ENCODE data around the gene CNNM2. TPM values are rescaled to one million over a fixed set of nuclear protein-coding genes. Genes with fewer than 3 reads are reported as not detected.
"Not testable (repeated sequence)": the region's sequence is repeated elsewhere in the genome, so short reads cannot be mapped to it uniquely, and the experiment has no call there.

The CNNM2 gene
- total RNA-seq, 6 donors from 2014 or later: 6.4 to 33.5 (median 11.7) TPM

- no peak for ATAC-seq (ENCODE audit: low FRiP score in 2 of 2)
- 57 to 62% methylated on average over 9 of the region's 9 CpGs for WGBS, 2 donors
Measured at GRCh38 chr10:102919992-102920739, 2.1 kb downstream of the CNNM2 start.

GRCh38 chr10:102923601-102924000 lies 5.5 kb downstream of the CNNM2 start:
- H3K36me3 ChIP-seq: peaks cover 0 to 4% (median 0%) of the 10 kb centered on the region in 4 donors
- DNase-seq (no peak), ATAC-seq (ENCODE audit: low FRiP score in 2 of 2) (no peak)
- H3K4me3 ChIP-seq: no peak overlapping the region
- peaks cover 21 to 35% (median 31%) of the 10 kb centered on the region in 4 donors for H3K4me1 ChIP-seq
- H3K27ac ChIP-seq: no peak overlapping the region
- H3K9me3 ChIP-seq: no peaks in the 10 kb centered on the region
- TF ChIP-seq CTCF (IDR thresholded peaks at IDR 0.05): no peak
- TF ChIP-seq EP300 (IDR thresholded peaks at IDR 0.05): no peak
- TF ChIP-seq POLR2A (IDR thresholded peaks at IDR 0.05): no peak
- no peak for TF ChIP-seq POLR2AphosphoS5 (IDR thresholded peaks at IDR 0.05)
- H3K27me3 ChIP-seq: no peaks in the 10 kb centered on the region

More at GRCh38 chr10:102919992-102920739, 2.1 kb downstream of the CNNM2 start:
- Histone ChIP-seq H3K4me3 (peak overlapping the region in 3 of 4 donors; percentile 80 to 99 (median 97)), H3K36me3 (no peaks in the 10 kb centered on the region), H3K27me3 (no peaks in the 10 kb centered on the region), H3K4me1 (peaks cover 26 to 46% (median 40%) of the 10 kb centered on the region in 4 donors), H3K27ac (no peak overlapping the region), H3K9me3 (no peaks in the 10 kb centered on the region)
- no peak for DNase-seq
- TF ChIP-seq POLR2AphosphoS5 (IDR thresholded peaks at IDR 0.05) (no peak), EP300 (IDR thresholded peaks at IDR 0.05) (no peak), CTCF (IDR thresholded peaks at IDR 0.05) (no peak), POLR2A (IDR thresholded peaks at IDR 0.05) (no peak)

GRCh38 chr10:102926842-102927241 lies 8.7 kb downstream of the CNNM2 start:
- Histone ChIP-seq H3K4me3 (no peak overlapping the region), H3K27ac (no peak overlapping the region), H3K36me3 (peaks cover 0 to 4% (median 0%) of the 10 kb centered on the region in 4 donors), H3K27me3 (no peaks in the 10 kb centered on the region), H3K4me1 (peaks cover 0 to 6% (median 2%) of the 10 kb centered on the region in 4 donors), H3K9me3 (no peaks in the 10 kb centered on the region)
- ATAC-seq (ENCODE audit: low FRiP score in 2 of 2) (no peak), DNase-seq (no peak)
- no peak for TF ChIP-seq CTCF (IDR thresholded peaks at IDR 0.05)
- TF ChIP-seq POLR2A (IDR thresholded peaks at IDR 0.05): no peak
- TF ChIP-seq EP300 (IDR thresholded peaks at IDR 0.05): no peak
- WGBS, 2 donors: 90 to 94% methylated on average over 6 of the region's 6 CpGs

DNA sequence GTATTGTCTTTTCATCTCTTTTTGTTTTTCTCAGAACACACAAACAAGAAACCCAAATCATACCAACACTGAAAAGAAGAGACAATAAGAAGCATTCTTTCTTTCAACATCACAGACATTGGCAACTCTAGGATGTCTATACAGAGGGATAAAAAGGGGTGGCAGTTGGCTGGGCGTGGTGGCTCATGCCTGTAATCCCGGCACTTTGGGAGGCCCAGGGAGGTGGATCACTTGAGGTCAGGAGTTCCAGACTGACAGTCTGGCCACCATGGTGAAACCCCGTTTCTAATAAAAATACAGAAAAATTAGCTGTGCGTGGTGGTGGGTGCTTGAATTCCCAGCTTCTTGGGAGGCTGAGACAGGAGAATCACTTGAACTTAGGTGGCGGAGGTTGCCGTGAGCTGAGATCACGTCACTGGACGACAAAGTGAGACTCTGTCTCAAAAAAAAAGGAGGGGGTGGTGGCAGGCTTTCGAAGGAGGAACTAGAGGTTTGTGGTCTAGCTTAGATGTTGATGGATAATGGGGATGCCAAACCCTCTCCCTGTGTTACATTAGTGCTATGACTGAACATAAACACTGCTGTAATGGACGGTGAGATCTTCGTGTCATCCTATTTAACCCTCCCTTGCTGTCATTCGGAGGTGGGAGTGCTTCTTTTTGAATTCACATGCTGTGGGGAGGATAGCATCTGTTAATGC lies 9.4 kb downstream of the CNNM2 start:
- TF ChIP-seq POLR2A (IDR thresholded peaks at IDR 0.05) (no peak), EP300 (IDR thresholded peaks at IDR 0.05) (no peak)
- no peaks in the 10 kb centered on the region for H3K9me3 ChIP-seq

GRCh38 chr10:102928442-102928841 lies 10.3 kb downstream of the CNNM2 start:
- H3K36me3 ChIP-seq; H3K4me1 ChIP-seq; H3K27ac ChIP-seq; DNase-seq; H3K9me3 ChIP-seq; ATAC-seq (ENCODE audit: low FRiP score in 2 of 2); H3K27me3 ChIP-seq; H3K4me3 ChIP-seq: not testable (repeated sequence)
- 99% methylated on average over 5 of the region's 5 CpGs for WGBS, 2 donors

More for the DNA sequence above, 9.4 kb downstream of the CNNM2 start:
- H3K36me3 ChIP-seq: peaks cover 0 to 4% (median 0%) of the 10 kb centered on the region in 4 donors
- DNase-seq: no peak
- no peak for ATAC-seq (ENCODE audit: low FRiP score in 2 of 2)
- no peak overlapping the region for H3K4me3 ChIP-seq
- H3K27me3 ChIP-seq: no peaks in the 10 kb centered on the region
- no peak overlapping the region for H3K27ac ChIP-seq
- 63 to 72% methylated on average over 12 of the region's 12 CpGs for WGBS, 2 donors
- H3K4me1 ChIP-seq: peaks cover 0 to 6% (median under 1%) of the 10 kb centered on the region in 4 donors
